ENCODE measurements around the gene LFNG.

DNA sequence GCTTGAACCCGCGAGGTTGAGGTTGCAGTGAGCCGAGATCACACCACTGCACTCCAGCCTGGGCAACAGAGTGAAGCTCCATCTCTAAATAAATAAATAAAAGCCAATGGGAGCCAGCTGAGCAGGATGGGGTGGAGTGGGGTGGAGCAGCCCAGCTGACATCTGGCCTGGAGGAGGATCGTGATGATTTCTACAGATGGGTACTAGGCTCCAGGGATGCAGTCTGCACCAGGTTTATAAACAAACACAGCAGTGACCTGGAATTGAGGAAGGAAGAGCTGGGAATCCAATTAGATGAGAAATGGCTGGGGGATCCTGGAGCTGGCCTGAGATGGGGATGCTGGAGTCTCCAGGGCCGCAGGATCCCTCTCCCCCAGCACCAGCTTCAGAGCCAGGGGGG, 36.1 kb upstream of the LFNG start:
- TF ChIP-seq, protein P1, sequence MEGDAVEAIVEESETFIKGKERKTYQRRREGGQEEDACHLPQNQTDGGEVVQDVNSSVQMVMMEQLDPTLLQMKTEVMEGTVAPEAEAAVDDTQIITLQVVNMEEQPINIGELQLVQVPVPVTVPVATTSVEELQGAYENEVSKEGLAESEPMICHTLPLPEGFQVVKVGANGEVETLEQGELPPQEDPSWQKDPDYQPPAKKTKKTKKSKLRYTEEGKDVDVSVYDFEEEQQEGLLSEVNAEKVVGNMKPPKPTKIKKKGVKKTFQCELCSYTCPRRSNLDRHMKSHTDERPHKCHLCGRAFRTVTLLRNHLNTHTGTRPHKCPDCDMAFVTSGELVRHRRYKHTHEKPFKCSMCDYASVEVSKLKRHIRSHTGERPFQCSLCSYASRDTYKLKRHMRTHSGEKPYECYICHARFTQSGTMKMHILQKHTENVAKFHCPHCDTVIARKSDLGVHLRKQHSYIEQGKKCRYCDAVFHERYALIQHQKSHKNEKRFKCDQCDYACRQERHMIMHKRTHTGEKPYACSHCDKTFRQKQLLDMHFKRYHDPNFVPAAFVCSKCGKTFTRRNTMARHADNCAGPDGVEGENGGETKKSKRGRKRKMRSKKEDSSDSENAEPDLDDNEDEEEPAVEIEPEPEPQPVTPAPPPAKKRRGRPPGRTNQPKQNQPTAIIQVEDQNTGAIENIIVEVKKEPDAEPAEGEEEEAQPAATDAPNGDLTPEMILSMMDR (IDR thresholded peaks at IDR 0.05), result no peak
- TF ChIP-seq POLR2A (IDR thresholded peaks at IDR 0.05), result no peak

Measured in vagina (tissue), 2 donors.